Hepatocyte (in vitro differentiated cells): ENCODE measurements around the gene DPPA5.

Source experiments
- CTCF ChIP-seq: fragments of 200-600 bp; sonication (generic); IDR thresholded peaks from 2 replicates; pipeline ENCODE4 v1.5.1; 2016; ENCODE audit warnings: antibody characterized with exemption, mild to moderate bottlenecking; ENCODE audit not compliant: poor library complexity
- EZH2 ChIP-seq: fragments of 200-600 bp; sonication (generic); IDR thresholded peaks from 2 replicates; pipeline ENCODE4 v1.6.1; 2016; ENCODE audit warnings: antibody characterized with exemption, mild to moderate bottlenecking, borderline replicate concordance
- EZH2phosphoT487 ChIP-seq: fragments of 200-600 bp; sonication (generic); IDR thresholded peaks from one replicate; pipeline ENCODE4 v1.6.1; 2018; ENCODE audit warnings: antibody characterized with exemption, mild to moderate bottlenecking, low read depth, moderate library complexity; ENCODE audit not compliant: unreplicated experiment, severe bottlenecking

- TF ChIP-seq CTCF (no peak), EZH2 (no peak), EZH2phosphoT487 (no peak)
These were observed 8.9 kb upstream of the DPPA5 start for GRCh38 chr6:73362869-73363536.
